Lung (tissue), 13 donors: ENCODE results near the gene FABP2. TPM values are rescaled to one million over a fixed set of nuclear protein-coding genes. Genes with fewer than 3 reads are reported as not detected.

Experiments used
- ATAC-seq: fragments of 200-7000 bp; cut with Tn5 transposase; one replicate; pipeline ENCODE4 v1.9.1; 2020; ENCODE audit warnings: moderate number of reproducible peaks; ENCODE audit not compliant: insufficient read depth, low FRiP score
- DNase-seq, 3 donors: peaks; one replicate each; pipeline ENCODE4 v3.0.0-alpha.2; 2013 to 2017
- H3K27ac ChIP-seq, 2 donors: one replicate each; pipeline ENCODE4 v1.5.1; 2013; ENCODE audit warnings: mild to moderate bottlenecking in 2 of 2, moderate library complexity in 2 of 2, control low read depth in 1 of 2, inconsistent platforms in 1 of 2, low read depth in 1 of 2, low read length in 1 of 2
- H3K27me3 ChIP-seq, 3 donors: one replicate each; pipeline ENCODE4 v1.5.1; 2013; ENCODE audit warnings: low read length in 2 of 3; ENCODE audit not compliant: control insufficient read depth in 3 of 3, insufficient read depth in 3 of 3
- H3K36me3 ChIP-seq, 4 donors: one replicate each; pipeline ENCODE4 v1.5.1; 2013; ENCODE audit warnings: low read length in 4 of 4, mild to moderate bottlenecking in 1 of 4, moderate library complexity in 1 of 4; ENCODE audit not compliant: control insufficient read depth in 4 of 4, insufficient read depth in 4 of 4
- H3K4me1 ChIP-seq, 5 donors: one replicate each; pipeline ENCODE4 v1.5.1; 2013; ENCODE audit warnings: low read length in 5 of 5, mild to moderate bottlenecking in 2 of 5, moderate library complexity in 1 of 5; ENCODE audit not compliant: control insufficient read depth in 5 of 5, insufficient read depth in 5 of 5
- H3K4me3 ChIP-seq: one replicate; pipeline ENCODE4 v1.5.1; 2013; ENCODE audit warnings: mild to moderate bottlenecking, control low read depth, moderate library complexity
- H3K9ac ChIP-seq, 2 donors: one replicate each; pipeline ENCODE4 v1.5.1; 2013; ENCODE audit warnings: low read length in 2 of 2, control low read depth in 1 of 2; ENCODE audit not compliant: insufficient read depth in 1 of 2
- H3K9me3 ChIP-seq, 4 donors: one replicate each; pipeline ENCODE4 v1.5.1; 2013; ENCODE audit warnings: low read length in 3 of 4, mild to moderate bottlenecking in 1 of 4, moderate library complexity in 1 of 4; ENCODE audit not compliant: control insufficient read depth in 4 of 4, insufficient read depth in 3 of 4
- CTCF ChIP-seq: IDR thresholded peaks from 2 replicates; pipeline ENCODE4 v1.5.1; 2012; ENCODE audit warnings: mild to moderate bottlenecking; ENCODE audit errors: control extremely low read depth, extremely low read depth
- WGBS, 2 donors: extraction: QIAGEN DNeasy Blood & Tissue Kit; methylation state at CpG; one replicate each; pipeline ENCODE4 v1.1.7; 2013; 5-methylcytosine and 5-hydroxymethylcytosine counted together
- polyA plus RNA-seq, 2 donors: library from polyadenylated mRNA; stranded (reverse); fragments of 200-250 nt; gene quantifications; one replicate each; pipeline ENCODE4 v1.2.1, GENCODE V29; 2013
- small RNA-seq: library from RNA; depleted of rRNA; stranded (forward); fragments of <200 nt; gene quantifications from one replicate; pipeline ENCODE3, GENCODE V24; 2014; ENCODE audit warnings: low replicate concordance
- total RNA-seq, 2 donors: library from RNA; depleted of rRNA in 1 of 2; stranded (reverse); fragments of >200 nt in 1 of 2; gene quantifications; one replicate each; pipeline ENCODE4 v1.2.1, GENCODE V29; 2014 to 2021
- donor health status: control.
- donor health status: control.
- donor health status: Bipolar disorder and iron deficiency.
- donor health status: healthy.
- donor health status: DM: yes; HTN: yes; CAD: no.

FABP2 gene
- total and polyA plus RNA-seq, 4 donors, result not detected

DNA sequence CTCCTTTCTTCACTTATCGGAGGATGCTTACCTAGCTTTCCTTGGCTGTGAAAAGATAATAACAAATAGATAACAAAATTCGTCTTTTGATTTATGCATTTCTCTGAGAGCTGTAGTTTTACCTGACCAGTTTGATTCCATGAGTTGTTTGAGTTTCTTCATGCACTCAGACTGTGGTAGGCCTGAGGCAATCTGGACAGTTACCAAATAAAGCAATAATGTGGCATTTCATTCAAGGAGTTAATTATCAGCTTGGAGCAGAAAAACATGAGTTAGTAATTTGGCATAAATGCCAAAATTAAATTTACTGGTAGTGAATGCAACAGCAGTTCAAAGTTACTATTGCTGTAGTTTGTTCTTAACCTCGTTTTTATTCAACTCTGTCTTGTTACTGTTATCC lies 53.5 kb downstream of the FABP2 start:
- 91 to 94% methylated on average over 3 of the region's 3 CpGs for WGBS, 2 donors
- Histone ChIP-seq H3K9me3 (no peaks in the 10 kb centered on the region), H3K4me3 (no peak overlapping the region), H3K4me1 (no peaks in the 10 kb centered on the region), H3K27ac (no peak overlapping the region), H3K27me3 (no peaks in the 10 kb centered on the region), H3K9ac (no peak overlapping the region), H3K36me3 (peaks cover 3 to 19% (median 5%) of the 10 kb centered on the region in 4 donors)
- ATAC-seq (no peak), DNase-seq (no peak)
- no peak for TF ChIP-seq CTCF

Small RNA genes within 50 kb of the gene (small RNA-seq; reads per million reads assigned to genes)
- gene RNU4-33P, result not detected

Other genes starting within 250 kb of the FABP2 start
- gene MYOZ2, start 186.3 kb downstream of the FABP2 start, total RNA-seq, result under 1 TPM; 0.09 to 0.63 TPM
- gene MYOZ2, start 186.3 kb downstream of the FABP2 start, polyA plus RNA-seq, result under 1 TPM; 0.09 to 0.20 TPM
- 10 to 100 TPM; 31.6 to 54.6 TPM for gene USP53, start 109.4 kb downstream of the FABP2 start, total RNA-seq
- gene USP53, start 109.4 kb downstream of the FABP2 start, polyA plus RNA-seq, result 10 to 100 TPM; 13.0 to 21.1 TPM